HL-60 (cell line): ENCODE measurements around the gene KCMF1.

Experiments used
- CTCF ChIP-seq: IDR thresholded peaks from one replicate; pipeline ENCODE4 v1.5.1; 2011; ENCODE audit warnings: low read length, control low read depth, inconsistent platforms; ENCODE audit not compliant: insufficient read depth
- POLR2AphosphoS5 ChIP-seq: IDR thresholded peaks from 2 replicates; pipeline ENCODE4 v1.6.1; 2012; ENCODE audit warnings: low read depth

- TF ChIP-seq POLR2AphosphoS5, result no peak
- TF ChIP-seq CTCF, result no peak
Measured at GRCh38 chr2:84966731-84967130, 4.2 kb upstream of the KCMF1 start.
